ENCODE results near the gene ABCA13.

Gene ABCA13

DNA sequence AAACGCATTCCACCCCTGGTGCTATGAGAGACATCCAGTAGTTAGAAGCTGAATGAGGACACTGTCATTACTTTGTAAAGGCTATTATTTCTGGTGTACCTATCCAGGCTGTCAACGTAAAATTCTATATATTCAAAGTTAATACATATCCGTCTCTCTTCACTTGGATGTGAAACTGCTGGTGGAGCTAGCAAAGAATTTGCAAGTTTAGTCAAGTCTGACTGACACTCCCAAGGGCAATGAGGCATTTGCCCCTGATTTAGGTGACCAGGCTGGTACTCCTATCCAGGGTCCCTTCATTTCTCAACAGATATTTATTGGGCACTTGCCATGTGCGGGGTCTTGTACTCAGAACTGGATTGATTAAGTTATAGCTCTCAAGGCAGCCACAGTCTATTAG, 493.0 kb downstream of the ABCA13 start:
- H3K4me3 ChIP-seq (ENCODE audit: low read length), result no peak overlapping the region
- DNase-seq (ENCODE audit: low read depth), result no peak
- TF ChIP-seq, protein P1, sequence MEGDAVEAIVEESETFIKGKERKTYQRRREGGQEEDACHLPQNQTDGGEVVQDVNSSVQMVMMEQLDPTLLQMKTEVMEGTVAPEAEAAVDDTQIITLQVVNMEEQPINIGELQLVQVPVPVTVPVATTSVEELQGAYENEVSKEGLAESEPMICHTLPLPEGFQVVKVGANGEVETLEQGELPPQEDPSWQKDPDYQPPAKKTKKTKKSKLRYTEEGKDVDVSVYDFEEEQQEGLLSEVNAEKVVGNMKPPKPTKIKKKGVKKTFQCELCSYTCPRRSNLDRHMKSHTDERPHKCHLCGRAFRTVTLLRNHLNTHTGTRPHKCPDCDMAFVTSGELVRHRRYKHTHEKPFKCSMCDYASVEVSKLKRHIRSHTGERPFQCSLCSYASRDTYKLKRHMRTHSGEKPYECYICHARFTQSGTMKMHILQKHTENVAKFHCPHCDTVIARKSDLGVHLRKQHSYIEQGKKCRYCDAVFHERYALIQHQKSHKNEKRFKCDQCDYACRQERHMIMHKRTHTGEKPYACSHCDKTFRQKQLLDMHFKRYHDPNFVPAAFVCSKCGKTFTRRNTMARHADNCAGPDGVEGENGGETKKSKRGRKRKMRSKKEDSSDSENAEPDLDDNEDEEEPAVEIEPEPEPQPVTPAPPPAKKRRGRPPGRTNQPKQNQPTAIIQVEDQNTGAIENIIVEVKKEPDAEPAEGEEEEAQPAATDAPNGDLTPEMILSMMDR (IDR thresholded peaks at IDR 0.05; ENCODE audit: insufficient read depth, low read depth, low read length, missing control alignments), result no peak

DNA sequence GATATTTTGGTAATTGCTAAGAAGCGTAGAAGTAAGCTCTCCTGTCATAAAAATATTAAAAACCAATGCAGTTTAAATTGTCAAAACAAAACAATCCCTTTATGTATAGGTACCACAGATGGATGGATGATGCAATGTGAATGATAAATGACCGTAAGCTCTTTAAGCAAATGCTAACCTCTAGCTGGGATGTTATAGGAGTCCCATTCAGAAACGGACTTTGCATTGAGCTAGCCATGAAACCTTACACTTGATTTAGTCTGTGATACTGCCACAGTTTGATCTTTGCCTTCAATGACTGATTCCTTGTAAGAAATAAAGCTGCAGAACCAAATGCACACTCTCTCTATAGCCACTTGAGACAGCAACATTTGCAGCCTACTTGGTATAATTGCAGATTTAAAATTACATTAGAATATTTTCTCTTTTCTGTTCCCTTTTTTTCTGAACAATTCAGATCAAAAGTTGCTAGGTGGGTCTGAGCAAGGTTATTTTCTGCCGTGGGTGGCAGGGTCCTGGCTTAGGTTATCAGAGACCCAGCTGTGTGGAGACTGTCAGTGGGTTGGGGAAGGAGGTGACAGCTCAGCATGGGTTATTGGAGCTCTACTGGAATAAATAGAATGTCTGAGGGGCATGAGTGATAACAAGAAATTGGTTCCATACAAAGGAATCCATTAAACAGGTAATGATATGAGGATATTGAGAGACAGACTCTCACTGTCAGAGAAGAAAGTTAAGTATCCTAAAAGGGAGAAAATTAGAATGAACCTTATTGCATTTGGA, 494.3 kb downstream of the ABCA13 start:
- no peak for DNase-seq (ENCODE audit: low read depth)
- TF ChIP-seq, protein P1 (IDR thresholded peaks at IDR 0.05; ENCODE audit: insufficient read depth, low read depth, low read length, missing control alignments), result no peak
- H3K4me3 ChIP-seq (ENCODE audit: low read length), result no peak overlapping the region

DNA sequence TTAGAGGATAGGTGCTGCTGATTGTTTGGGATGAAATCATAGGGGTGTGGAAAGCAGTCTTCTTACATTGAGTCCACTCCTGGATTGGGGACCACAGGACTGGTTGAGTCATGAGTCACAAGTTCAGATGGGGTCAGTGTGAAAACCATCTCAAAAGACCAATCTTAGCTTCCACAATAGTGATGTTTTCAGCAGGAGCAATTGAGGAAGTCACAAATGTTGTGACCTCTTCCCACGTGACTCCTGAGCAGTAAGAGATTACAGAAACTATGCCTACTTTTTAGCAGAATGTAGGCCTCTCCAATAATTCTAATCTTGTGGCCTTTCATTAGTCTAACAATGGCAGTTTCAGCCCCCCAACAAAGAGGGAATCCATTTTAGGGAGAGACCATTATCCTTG, 496.1 kb downstream of the ABCA13 start:
- TF ChIP-seq, protein P1 (IDR thresholded peaks at IDR 0.05; ENCODE audit: insufficient read depth, low read depth, low read length, missing control alignments), result no peak
- no peak for DNase-seq (ENCODE audit: low read depth)
- H3K4me3 ChIP-seq (ENCODE audit: low read length), result no peak overlapping the region

DNA sequence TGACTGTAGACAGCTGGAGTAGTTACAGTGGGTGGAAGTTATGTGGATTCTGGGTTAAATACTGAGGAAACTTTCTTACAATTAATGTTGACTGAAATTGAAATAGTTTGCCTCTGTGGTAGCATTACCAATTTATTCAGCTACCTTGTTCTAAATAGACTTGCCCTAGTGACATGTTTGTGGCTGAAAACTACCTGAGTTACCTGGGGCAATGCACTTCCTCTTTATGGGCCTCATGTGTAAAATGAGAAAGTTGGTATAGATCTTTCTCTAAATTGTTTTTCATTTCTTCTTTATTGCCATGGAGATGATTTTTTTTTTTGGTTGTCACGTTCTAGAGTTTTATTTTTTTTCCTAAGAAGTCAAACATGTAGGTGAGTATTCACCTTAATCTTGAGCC, 500.4 kb downstream of the ABCA13 start:
- TF ChIP-seq, protein P1 (IDR thresholded peaks at IDR 0.05; ENCODE audit: insufficient read depth, low read depth, low read length, missing control alignments), result no peak
- H3K4me3 ChIP-seq (ENCODE audit: low read length), result no peak overlapping the region
- no peak for DNase-seq (ENCODE audit: low read depth)

DNA sequence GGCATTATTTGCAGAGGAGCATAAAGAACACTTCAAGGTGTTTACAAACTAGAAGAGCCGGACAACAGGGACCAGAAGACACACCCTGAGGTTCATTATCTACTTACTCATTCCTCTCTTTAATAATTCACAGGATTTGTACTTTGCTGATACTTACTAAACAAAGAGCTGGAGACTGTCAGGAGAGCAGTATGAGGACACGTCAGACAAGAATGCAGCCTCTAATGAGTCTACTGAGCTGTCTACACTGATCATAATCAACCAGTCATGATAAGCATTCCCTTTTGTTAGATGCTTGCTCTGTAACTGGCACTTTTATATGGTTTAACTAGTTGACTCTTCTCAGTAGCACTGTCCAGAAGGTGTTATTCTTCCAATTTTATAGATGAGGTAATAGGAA, 509.7 kb downstream of the ABCA13 start:
- H3K4me3 ChIP-seq (ENCODE audit: low read length), result no peak overlapping the region
- TF ChIP-seq, protein P1 (IDR thresholded peaks at IDR 0.05; ENCODE audit: insufficient read depth, low read depth, low read length, missing control alignments), result no peak
- peak; percentile 61 for DNase-seq (ENCODE audit: low read depth)

DNA sequence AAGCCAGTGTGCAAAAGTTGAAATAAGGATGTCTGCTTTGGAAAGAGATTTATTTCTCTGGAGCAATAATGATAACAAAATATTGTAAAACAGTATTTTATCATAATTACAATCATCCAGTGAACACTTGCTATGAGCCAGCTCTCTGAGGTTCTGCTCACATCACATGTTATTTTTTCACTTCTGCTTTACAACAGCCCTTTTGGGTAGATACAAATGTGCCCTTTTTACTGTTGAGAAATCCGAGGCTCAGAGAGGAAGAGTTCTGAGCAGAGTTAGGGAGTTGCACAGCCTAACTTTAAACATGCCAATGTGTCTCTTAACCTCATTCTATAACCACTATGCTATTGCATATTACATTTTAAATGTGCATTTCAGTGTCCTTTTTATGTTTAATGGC, 520.5 kb downstream of the ABCA13 start:
- no peak for DNase-seq (ENCODE audit: low read depth)
- TF ChIP-seq, protein P1 (IDR thresholded peaks at IDR 0.05; ENCODE audit: insufficient read depth, low read depth, low read length, missing control alignments), result no peak
- no peak overlapping the region for H3K4me3 ChIP-seq (ENCODE audit: low read length)

All from epithelial cell of esophagus (primary cell).